NCI-H2107 (cell line): ENCODE results near the gene TSLP.

Source experiments
- DNase-seq: peaks from one replicate; lab custom pipeline; 2025; lab: John Stamatoyannopoulos, UW

TSLP gene

DNA sequence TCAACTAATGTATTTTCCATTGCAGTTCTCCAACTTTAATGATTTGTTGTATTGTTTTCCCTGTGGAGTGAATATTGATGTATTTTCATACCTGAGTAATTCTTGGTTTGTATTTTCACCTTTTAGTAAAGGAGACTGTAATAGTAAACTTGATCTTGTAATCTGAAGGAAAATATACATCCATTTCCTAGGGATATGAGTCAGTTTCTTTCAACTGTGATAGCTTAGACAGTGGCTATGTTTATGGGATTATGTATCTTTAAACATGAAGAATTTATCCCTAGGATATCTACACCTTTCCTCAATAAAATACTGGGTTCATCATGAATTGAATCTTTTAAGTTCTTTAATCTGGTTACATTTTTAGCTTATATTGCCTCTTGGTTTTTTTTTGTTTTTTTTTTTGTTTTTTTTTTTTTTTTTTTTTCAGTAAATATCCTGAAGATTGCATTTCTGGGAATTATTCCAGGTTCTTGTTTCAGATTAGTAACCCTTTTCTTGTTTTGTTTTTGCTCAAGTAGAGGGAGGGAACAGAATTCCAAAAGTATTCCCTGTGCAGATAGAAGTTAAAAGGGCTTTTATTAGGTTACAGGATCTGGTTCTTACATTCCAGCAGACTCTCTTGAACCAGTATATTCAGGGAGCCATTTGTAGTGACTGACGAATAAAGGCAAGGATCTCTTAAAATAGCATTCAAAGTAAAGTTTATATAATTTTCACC, 27.7 kb downstream of the TSLP start:
- no peak for DNase-seq

DNA sequence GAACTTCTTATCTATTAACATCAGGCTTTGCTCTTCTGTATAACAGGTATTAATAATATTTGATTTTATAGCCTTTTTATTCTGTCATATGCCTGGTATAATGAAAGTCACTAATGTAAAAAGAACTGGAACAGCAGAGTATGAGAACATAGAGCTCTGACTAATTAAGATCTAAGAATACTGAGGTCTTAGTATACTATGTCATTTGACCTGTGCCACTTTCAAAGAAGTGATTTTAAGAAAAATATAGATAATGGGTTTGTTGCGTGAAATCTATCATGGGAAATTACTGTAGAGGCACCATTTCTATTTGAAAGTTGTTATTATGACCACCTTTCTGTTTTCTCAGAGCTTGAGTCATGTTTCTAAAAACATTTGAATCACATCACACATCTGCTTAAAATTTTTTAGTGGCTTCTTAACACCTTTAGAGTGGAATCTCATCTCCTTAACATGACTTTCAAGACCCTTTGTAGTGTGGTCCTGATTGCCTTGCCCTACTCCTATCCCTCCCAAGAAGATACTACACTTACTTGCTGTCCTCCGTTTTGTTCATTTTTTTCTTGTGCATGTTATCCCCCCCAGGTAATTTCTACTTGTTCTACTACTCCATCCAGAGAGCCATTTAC, 34.9 kb downstream of the TSLP start:
- DNase-seq: no peak

DNA sequence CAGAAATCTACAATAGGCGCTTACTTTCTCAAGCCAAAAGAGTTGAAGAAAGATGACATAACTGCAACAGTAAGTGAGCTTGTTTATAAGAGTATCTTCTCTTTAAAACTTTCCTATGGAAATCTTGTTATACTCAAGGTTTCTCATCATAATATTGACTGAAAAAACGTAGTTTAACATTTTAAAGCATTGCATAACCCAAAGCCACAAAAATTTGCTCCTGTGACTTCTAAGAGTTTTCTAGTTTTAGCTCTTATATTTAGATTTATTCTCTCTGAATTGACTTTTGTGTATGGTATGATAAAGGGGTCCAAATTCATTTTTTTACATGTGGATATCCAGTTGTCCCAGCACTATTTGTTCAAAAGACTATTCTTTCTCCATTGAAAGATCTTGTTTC, 35.9 kb downstream of the TSLP start:
- DNase-seq: no peak

DNA sequence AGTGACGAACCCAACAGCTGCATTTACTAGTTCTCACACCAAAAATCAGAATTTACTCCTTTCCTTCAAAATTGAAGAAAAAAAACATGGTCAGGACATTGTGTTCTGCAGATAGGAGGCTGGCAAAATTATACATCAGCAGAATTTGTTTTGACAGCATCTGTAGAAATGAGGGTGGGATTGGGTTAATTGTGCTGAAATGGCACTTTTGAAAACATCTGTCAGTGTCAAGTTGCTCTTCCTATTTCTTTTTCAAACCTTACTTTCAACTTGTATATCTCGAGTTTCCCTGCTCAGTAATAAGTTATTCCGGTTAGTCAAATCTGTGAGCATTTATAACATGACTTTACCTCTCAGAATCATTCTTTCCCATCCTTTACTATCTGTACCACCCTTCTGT, 40.4 kb downstream of the TSLP start:
- no peak for DNase-seq

DNA sequence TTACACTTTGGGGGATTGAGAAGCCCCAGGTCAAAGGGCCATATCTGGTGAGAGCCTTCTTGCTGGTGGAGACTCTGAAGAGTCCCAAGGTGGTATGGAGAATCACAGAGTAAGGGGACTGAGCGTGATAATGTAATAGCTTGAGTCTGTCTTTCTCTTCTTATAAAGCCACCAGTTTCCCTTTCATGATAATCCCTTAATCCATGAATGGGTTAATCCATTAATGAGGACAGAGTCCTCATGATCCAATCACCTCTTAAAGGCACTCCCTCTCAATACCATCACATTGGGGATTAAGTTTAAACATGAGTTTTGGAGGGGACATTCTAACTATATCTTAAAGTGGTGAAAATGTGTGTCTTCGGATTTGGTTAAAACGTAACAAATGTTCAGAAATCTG, 42.2 kb downstream of the TSLP start:
- no peak for DNase-seq

DNA sequence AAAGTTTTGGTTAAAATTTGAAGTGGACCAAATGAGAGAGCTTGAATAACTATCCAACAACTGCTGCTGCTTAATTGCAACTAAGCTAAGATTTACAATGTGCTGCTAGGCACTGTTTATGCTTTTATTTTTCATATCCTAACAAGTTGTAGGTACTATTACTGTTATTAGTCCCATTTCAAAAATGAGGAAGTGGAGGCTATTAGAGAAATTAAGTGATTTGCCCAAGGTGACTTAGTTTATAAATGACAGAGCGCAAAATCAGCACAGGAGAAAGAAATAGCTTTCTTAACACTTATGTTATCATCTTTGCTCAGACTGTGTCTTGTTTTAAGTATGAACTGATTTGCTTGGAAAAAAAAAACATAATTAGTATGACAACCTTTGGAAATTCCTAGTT, 43.7 kb downstream of the TSLP start:
- no peak for DNase-seq

DNA sequence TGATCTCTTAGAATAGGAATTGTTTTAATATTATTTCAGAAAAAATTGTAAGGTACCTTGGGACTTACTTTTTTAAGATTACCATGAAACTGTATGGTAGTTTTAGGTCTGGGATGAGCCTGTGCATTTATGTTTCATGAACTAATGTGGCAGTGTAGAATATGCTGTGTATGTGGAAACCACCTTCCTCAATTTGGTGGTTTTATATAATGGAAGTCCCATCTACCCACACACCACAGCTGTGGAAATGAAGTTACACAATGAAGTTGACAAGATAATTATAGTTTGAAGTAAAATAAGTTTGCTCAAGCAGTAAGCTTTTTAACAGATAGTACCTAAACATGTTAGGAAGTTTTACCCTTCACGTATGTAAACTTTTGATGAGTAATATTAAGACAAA, 45.0 kb downstream of the TSLP start:
- no peak for DNase-seq

DNA sequence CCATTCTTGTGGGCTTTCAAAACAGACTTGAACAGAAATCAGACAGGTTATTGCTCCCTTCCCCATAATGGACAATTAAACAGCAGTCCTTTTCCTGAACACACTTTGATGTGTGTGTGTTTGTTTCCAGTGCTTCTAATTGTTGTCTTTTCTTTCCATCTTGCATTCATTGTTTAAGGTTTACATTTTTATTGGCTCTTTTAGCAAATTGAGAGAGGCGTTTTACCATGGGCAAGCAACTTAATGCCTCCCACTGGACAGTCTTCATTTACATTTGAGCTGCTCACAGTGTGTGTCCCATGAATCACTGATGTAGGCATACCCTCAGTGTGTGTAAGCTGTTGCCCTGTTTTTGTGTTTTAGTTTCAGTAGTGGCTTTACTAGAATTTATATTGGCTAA, 45.6 kb downstream of the TSLP start:
- DNase-seq: no peak

DNA sequence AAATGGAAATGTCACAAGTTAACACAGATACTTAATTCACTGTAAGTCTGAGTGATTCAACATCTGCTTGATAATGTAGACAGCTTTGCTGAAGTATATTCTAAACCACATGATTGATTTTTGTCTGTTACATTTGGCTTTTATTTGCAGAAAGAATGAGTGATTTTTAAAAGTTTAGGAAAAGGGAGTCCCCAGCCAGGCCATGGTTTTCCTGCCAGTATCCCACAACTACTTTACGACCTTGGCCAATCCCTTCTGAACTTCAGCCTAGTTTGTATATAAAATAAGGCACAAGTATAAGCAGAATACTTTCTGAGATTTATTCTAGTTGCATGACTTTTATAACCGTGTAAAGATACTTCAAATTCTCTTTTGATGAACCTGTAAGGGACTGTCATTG, 47.7 kb downstream of the TSLP start:
- no peak for DNase-seq

DNA sequence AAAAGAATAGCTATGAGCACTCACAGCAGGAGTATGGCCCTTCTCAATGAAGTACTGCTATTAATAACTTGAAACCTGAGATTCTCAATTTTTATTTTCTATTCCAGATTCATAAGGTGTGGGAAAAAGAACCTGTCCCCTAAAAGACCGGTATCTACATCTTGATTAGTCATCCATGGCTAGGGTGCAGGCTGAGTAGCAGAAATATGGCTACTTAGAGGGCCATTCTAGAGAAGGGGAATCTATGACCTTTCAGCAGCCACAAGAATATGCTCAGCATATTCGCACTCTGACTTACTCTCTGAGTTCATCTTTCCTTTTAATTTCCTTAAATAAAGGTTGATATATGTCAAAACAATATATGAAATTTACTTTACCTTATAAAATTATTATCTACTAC, 48.3 kb downstream of the TSLP start:
- no peak for DNase-seq

DNA sequence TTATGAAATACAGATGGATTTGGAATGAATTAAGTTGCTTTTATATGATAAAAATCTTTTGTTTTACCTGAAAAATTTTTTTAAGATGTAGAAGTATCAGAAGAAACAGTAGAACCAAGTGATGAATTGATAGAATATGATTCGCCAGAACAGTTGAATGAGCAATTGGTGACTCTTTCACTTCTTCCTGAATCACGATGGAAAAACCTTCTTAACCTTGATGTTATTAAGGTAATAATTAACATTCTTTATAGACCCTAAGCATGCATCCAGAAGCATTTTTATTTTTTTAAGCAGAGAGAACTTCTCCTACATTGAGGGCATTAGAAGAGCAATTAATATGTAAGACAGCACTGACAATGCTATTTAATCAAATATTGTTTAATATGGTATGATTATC, 49.4 kb downstream of the TSLP start:
- DNase-seq: no peak

DNA sequence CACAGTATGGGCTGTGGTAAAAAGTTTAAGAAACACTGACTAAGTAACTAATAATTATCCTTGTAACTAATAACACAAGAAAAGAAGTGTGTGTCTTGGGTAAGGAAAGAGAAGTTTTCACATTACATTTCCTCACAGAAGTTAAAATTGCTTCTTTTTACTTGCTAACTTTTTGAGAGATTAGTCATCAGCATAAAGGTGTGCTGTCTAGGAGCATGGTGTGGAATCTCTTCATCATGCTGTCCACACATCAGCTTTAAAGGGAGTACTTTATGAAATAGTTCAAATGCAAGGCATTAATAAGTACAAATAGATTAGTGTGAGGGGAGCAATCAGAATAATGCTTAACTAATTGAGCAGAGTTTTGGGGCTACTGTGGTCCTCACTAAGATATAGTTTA, 50.4 kb downstream of the TSLP start:
- DNase-seq: no peak

DNA sequence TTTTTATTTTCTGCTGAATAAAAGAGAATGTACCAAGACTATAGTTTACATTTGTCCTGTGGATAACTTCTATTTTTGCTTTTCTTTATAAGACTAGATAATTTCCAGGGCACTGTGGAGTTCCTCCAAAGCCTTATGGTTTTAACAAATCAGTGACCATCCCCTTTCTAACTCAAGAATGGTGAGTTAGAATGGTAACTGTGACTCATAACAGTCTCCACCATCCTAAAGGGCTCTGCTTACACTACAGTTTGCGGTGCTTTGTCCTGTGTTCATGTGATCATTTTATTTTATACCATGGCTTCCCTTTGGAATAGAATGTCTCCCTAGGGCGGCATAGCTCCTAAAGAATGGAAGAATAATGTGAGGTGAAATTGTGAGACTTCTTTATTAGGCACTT, 50.9 kb downstream of the TSLP start:
- no peak for DNase-seq

DNA sequence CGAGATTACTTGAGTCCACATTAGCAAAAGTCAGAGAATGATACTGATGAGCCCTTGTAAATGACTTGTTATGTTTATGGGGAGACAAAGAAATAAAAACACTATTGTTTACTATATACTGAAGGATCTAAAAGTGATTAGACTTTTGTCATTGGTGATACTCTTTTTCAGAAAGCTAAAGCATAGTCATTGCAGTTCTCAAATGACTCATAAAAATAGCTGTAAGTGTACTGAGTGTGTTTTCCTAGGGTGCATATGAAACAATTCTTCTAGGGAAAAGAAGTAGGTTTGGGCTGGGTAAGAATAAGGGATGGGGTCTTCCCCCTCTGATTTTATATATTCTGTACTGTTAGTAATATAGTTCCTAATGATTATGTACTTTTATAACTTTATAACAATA, 53.3 kb downstream of the TSLP start:
- no peak for DNase-seq

DNA sequence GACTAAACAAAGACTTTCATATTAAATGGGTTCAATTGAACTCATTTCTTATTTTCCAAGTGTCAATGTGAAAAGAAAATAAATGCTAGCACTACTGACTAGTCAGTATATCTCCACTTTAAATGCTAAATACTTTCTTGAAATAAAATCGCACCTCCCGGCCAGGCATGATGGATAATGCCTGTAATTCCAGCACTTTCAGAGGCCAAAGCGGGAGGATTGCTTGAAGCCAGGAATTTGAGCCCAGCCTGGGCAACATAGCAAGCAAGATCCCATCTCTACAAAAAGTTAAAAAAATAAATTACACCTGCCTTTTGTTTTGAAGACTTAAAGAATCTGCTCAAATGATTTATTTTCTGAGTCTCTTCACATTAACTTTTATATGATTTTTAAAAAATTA, 55.4 kb downstream of the TSLP start:
- no peak for DNase-seq
